T-helper 22 cell (primary cell): ENCODE results near the gene APOL6.

Source experiments
- DNase-seq: peaks from one replicate; pipeline ENCODE4 v3.0.0-alpha.2; 2020; ENCODE audit warnings: low read depth

APOL6 gene

DNA sequence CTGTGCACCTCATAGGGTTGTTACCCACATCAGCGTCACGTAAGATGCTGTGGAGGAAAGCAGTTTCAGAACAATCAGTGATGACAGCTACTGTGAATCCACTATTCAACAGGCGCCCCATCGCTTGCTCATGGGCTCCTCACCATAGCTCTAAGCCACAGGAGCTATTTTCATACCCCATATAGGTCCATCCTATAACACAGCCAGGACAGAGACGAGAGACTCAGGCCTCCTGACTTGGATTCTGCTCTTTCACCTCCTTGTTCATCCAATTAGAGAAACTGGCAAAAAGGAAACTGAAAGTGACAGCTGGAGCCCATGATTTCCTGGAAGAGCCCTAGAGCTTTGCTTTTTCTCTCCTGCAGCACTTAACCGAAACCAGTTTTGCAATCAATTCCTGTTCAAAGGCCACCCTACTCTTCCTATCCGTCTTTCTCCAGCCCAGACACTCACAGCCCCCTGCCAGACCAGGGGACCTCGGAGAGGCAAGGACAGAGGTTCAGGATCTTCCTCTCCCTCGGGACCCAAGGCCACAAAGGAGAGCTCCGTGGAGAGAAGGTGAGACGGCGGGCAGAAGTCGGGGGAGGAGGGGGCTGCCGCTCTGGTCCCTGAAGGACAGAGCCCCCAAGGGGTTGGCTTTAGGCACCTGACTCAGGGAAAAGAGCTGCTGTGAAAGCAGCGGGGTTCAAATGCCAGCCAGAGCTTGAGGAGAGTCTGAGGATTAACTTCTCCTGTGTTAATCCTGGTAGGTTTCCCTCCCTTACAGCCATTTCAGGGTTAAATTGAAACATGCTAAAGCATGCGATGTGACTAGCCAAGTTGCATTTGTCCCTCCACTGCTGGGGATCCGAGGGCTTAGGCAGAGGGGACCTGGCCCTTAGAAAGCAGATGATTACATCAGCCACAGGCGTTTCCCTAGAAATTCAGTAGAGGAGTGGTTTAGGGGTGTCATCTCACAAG lies at the start of gene APOL6:
TSS of gene APOL6 (plus strand) at position 381 of the 960 bp plus-strand sequence. CDS start 7,980 bp downstream, outside the sequence.
- DNase-seq, result no peak

DNA sequence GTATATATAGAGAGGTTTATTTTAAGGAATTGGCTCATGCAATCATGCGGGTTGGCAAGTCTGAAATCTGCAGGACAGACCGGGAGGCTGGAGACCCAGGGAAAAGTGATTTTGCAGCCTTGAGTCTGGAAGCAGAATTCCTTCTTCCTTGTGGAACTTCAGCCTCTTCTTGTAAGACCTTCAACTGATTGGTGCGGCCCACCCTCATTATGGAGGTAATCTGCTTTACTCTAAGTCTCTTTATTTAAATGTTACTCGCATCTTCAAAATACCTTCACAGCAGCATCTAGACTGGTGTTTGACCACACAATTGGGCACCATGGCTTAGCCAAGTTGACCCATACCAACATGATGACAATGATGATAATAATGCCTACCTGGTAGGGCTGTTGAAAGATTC lies 48.9 kb upstream of the APOL6 start:
- no peak for DNase-seq

DNA sequence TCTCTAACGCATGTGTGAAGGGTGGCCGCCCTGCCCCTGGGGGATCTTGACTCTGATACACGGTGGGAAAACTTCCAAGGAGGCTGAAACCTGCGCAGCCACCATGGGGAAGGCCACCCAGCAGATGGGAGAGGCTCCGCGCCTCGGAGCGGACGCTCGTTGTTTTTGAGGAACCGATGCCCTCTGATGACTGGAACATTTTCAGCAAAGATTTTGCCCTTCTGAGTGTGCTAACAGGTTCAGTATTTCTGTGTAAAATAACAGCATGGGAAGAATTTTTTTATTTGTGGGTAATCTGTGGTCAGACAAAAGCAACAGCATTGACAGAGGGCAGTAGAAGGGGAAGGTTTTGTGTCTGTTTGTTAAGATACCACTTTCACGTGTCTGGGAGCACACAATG lies 47.8 kb upstream of the APOL6 start:
- no peak for DNase-seq

DNA sequence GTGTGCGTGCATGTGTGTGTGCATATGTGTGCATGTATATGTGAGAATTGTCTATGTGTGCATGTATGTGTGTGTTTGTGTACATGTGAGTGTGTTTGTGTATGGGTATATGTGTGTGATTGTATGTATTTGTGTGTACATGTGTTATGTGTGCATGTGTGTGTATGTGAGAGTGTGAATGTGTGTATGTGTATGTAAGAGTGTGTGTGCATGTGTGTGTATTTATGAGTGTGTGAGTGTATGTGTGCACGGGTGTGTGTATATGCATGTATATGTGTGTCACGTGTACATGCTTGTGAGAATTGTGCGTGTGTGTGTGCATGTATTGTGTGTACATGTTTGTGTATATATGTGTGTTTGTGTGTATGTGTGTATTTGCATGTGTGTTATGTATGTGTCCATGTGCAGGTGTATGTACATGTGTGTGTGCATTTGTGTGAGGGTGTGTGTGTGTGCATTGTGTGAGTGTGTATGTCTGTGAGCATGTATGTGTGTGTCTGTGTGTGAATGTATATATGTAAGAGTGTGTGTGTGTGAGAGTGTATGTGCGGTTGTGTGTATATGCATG lies 47.1 kb upstream of the APOL6 start:
- no peak for DNase-seq

GRCh38 chr22:35601743-35602615 lies 46.3 kb upstream of the APOL6 start:
- no peak for DNase-seq

- no peak for DNase-seq
Observed at GRCh38 chr22:35604621-35605368, 43.5 kb upstream of the APOL6 start.

GRCh38 chr22:35605369-35605680 lies 42.9 kb upstream of the APOL6 start:
- no peak for DNase-seq

- no peak for DNase-seq
Observed at GRCh38 chr22:35605851-35606481, 42.3 kb upstream of the APOL6 start.

- no peak for DNase-seq
Observed at GRCh38 chr22:35606916-35607315, 41.3 kb upstream of the APOL6 start.

GRCh38 chr22:35608088-35608487 lies 40.2 kb upstream of the APOL6 start:
- no peak for DNase-seq

DNA sequence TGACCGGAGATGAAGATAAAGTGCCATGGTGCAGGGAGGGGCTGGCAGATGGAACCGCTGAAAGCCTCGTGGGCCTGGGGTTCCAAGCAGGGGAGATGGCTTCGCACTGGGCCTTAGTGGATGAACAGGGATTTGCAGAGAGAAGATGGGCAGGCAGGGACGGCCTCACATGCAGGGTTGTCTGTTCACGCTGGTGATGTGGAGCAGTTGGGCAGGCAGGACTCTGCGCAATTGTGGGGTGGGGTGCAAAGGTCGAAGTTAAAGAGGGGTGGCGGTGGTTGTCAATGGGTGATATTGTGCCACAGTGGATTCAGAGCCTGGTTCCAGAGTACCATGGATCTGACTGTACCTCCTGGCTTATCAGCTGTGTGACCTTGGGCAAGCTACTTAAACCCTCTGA lies 39.0 kb upstream of the APOL6 start:
- no peak for DNase-seq

- DNase-seq, result no peak
Observed at GRCh38 chr22:35609761-35610160, 38.5 kb upstream of the APOL6 start.

DNA sequence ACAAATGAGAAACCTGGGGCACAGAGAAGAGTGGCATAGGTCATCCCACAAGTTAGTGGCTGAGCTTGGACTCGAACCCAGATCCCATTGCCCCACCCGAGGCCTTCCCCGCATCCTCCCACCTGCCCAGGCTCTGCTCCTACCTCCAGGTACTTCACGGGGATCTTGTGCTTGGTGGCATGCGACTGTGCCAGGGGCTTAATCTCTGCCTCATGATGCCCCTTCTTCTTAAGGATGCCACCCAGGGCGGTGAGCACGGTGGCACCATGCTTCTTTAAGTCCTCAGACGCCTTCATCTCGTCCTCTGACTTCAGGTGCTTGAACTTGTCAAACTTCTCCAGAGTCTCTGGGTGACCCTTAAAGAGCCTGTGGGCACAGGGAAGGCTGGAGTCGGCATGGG lies 37.5 kb upstream of the APOL6 start:
- no peak for DNase-seq

GRCh38 chr22:35611200-35611890 lies 36.9 kb upstream of the APOL6 start:
- no peak for DNase-seq

GRCh38 chr22:35611891-35612576 lies 36.2 kb upstream of the APOL6 start:
- no peak for DNase-seq

- no peak for DNase-seq
Observed at GRCh38 chr22:35612903-35613302, 35.3 kb upstream of the APOL6 start.

- DNase-seq, result no peak
Observed at GRCh38 chr22:35614404-35614803, 33.8 kb upstream of the APOL6 start.

DNA sequence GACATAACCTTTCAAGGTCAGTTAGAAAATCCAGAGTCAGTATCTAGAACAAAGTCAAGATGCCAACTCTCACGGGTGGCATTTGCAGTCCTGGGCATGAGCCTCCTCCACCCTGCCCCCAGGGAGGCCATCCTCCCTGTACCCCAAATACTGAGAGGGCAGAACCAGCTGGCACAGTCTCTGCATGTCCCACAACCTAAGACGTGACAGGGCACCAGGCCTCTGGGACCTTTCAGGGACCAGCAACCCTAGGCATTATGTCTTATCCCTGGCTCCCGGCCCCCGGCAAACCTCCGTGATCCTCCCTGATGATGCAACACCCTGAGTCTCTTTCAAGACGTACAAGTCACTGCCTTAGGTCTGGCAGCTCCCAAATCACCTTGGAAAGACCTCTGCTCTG lies 33.1 kb upstream of the APOL6 start:
- no peak for DNase-seq

GRCh38 chr22:35616043-35616442 lies 32.2 kb upstream of the APOL6 start:
- DNase-seq, result no peak

- DNase-seq, result no peak
Observed at GRCh38 chr22:35617137-35617755, 31.0 kb upstream of the APOL6 start, which contains the start of gene MB. Gene MB, minus strand, starts transcription at chr22:35617329. Its CDS starts 72 bp downstream, at chr22:35617257.
